ENCODE measurements around the gene CHPF2. TPM values are rescaled to one million over a fixed set of nuclear protein-coding genes. Genes with fewer than 3 reads are reported as not detected.

The CHPF2 gene
- total RNA-seq, 1 donor: 83.2 TPM

DNA sequence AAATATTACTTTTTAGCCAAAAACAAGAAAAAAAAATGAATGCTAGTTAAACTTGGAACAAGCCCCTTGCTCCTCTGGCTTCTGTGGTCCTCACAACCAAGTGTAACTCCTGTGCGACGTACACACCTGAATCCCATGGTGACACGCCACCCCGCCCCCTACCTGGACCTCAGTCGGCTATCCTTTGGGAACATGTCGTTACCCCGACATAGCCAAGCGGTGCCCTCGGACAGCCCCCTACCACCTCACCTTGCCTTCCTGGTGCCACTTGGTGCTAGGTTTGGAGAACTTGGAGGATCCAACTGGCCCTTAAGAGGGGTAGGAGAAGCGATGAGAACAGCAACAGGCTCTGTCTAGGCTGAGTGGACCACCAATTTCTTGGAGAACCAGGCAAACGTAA lies 28.2 kb downstream of the CHPF2 start:
- Histone ChIP-seq H3K4me2 (ENCODE audit: insufficient read depth, low read length) (no peak overlapping the region), H3K79me2 (ENCODE audit: insufficient read depth, low read length) (no peaks in the 10 kb centered on the region), H3K36me3 (ENCODE audit: insufficient read depth, low read length) (no peaks in the 10 kb centered on the region), H4K20me1 (ENCODE audit: insufficient read depth, low read length) (peaks cover 5% of the 10 kb centered on the region), H3K9me3 (ENCODE audit: low read depth, low read length) (no peaks in the 10 kb centered on the region), H3K27me3 (ENCODE audit: insufficient read depth, low read length) (peaks cover 33% of the 10 kb centered on the region), H3K4me1 (ENCODE audit: insufficient read depth, low read length) (no peaks in the 10 kb centered on the region), H2AFZ (ENCODE audit: low read length) (no peak overlapping the region), H3K4me3 (ENCODE audit: insufficient read depth, low read length) (no peak overlapping the region), H3K27ac (ENCODE audit: low read depth, low read length) (no peak overlapping the region)
- DNase-seq (ENCODE audit: insufficient read length, low spot score, missing footprints): peak; percentile 54
- TF ChIP-seq, protein P1, sequence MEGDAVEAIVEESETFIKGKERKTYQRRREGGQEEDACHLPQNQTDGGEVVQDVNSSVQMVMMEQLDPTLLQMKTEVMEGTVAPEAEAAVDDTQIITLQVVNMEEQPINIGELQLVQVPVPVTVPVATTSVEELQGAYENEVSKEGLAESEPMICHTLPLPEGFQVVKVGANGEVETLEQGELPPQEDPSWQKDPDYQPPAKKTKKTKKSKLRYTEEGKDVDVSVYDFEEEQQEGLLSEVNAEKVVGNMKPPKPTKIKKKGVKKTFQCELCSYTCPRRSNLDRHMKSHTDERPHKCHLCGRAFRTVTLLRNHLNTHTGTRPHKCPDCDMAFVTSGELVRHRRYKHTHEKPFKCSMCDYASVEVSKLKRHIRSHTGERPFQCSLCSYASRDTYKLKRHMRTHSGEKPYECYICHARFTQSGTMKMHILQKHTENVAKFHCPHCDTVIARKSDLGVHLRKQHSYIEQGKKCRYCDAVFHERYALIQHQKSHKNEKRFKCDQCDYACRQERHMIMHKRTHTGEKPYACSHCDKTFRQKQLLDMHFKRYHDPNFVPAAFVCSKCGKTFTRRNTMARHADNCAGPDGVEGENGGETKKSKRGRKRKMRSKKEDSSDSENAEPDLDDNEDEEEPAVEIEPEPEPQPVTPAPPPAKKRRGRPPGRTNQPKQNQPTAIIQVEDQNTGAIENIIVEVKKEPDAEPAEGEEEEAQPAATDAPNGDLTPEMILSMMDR (IDR thresholded peaks at IDR 0.05; ENCODE audit: extremely low read depth, low read depth, low read length): no peak

DNA sequence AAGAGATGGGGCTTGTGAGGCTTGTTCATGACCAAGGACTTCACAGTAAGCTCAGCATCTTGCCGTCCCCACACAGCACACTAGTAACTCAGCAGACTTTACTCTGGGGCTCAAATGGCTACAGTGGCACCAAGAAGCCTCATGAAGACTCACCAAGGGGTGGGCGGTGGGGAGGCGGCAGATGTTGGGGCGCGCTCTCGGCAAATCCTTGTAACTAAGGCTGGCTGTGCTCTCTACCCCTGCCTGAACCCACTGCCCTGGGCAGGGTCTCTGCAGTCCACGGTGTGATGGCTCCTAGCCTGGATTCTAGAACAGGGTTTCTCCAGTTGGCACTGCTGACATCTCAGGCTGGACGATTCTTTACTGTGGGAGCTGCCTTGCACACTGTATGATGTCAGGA lies 28.6 kb downstream of the CHPF2 start:
- no peak overlapping the region for H3K27ac ChIP-seq (ENCODE audit: low read depth, low read length)
- no peaks in the 10 kb centered on the region for H3K9me3 ChIP-seq (ENCODE audit: low read depth, low read length)
- peak; percentile 26 for DNase-seq (ENCODE audit: insufficient read length, low spot score, missing footprints)
- no peak overlapping the region for H3K4me3 ChIP-seq (ENCODE audit: insufficient read depth, low read length)
- peaks cover 33% of the 10 kb centered on the region for H3K27me3 ChIP-seq (ENCODE audit: insufficient read depth, low read length)
- H4K20me1 ChIP-seq (ENCODE audit: insufficient read depth, low read length): peaks cover 5% of the 10 kb centered on the region
- no peaks in the 10 kb centered on the region for H3K4me1 ChIP-seq (ENCODE audit: insufficient read depth, low read length)
- TF ChIP-seq, protein P1 (IDR thresholded peaks at IDR 0.05; ENCODE audit: extremely low read depth, low read depth, low read length): no peak
- H2AFZ ChIP-seq (ENCODE audit: low read length): no peak overlapping the region
- no peaks in the 10 kb centered on the region for H3K79me2 ChIP-seq (ENCODE audit: insufficient read depth, low read length)
- H3K4me2 ChIP-seq (ENCODE audit: insufficient read depth, low read length): no peak overlapping the region
- no peaks in the 10 kb centered on the region for H3K36me3 ChIP-seq (ENCODE audit: insufficient read depth, low read length)

DNA sequence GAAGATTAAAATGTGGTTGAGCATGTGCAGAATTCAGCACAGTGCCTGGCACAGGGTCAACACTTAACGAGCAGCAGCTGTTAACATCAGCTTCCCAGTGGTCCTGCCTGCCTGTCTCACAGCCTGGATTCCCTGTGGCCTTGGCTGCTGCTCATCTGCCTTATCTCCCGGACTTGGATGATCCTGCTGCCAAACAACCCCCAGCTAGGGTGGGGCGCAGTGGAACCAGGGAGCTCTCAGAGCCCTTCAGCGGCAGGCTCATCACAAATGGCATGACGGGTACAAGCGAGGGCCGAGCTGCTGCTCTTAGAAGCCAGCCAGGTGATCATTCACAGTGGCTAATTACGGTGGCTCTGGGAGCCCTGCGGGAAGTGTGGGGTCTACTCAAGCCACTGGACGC lies 29.2 kb downstream of the CHPF2 start:
- H2AFZ ChIP-seq (ENCODE audit: low read length): no peak overlapping the region
- no peaks in the 10 kb centered on the region for H3K79me2 ChIP-seq (ENCODE audit: insufficient read depth, low read length)
- no peaks in the 10 kb centered on the region for H3K4me1 ChIP-seq (ENCODE audit: insufficient read depth, low read length)
- TF ChIP-seq, protein P1 (IDR thresholded peaks at IDR 0.05; ENCODE audit: extremely low read depth, low read depth, low read length): no peak
- peak; percentile 76 for DNase-seq (ENCODE audit: insufficient read length, low spot score, missing footprints)
- no peak overlapping the region for H3K4me3 ChIP-seq (ENCODE audit: insufficient read depth, low read length)
- no peaks in the 10 kb centered on the region for H3K36me3 ChIP-seq (ENCODE audit: insufficient read depth, low read length)
- H3K27ac ChIP-seq (ENCODE audit: low read depth, low read length): no peak overlapping the region
- no peak overlapping the region for H3K4me2 ChIP-seq (ENCODE audit: insufficient read depth, low read length)
- H4K20me1 ChIP-seq (ENCODE audit: insufficient read depth, low read length): peaks cover 5% of the 10 kb centered on the region
- H3K27me3 ChIP-seq (ENCODE audit: insufficient read depth, low read length): peaks cover 30% of the 10 kb centered on the region
- H3K9me3 ChIP-seq (ENCODE audit: low read depth, low read length): no peaks in the 10 kb centered on the region

DNA sequence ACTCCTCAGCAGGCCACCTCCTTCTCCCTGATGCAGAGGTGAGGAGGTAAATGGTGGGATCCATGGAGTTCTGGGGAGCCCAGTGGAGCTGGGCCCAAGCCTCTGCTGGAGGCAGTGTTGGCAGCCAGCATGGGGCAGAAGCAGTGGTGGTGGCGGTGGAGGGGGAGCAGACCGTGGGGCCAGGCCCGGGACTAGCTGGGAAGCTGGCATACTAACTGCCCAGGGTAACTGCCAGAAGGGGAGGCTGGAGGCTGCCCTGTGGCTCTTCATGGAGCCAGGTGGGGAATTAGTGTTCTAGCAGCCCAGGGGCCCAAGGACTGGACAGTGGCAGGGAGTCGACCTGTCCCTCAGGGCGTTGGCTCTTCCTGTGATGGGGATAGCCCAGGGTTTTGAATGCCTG lies 32.3 kb downstream of the CHPF2 start:
- Histone ChIP-seq H3K4me3 (ENCODE audit: insufficient read depth, low read length) (no peak overlapping the region), H3K36me3 (ENCODE audit: insufficient read depth, low read length) (no peaks in the 10 kb centered on the region), H3K27me3 (ENCODE audit: insufficient read depth, low read length) (peaks cover 22% of the 10 kb centered on the region), H3K4me1 (ENCODE audit: insufficient read depth, low read length) (no peaks in the 10 kb centered on the region), H3K9me3 (ENCODE audit: low read depth, low read length) (no peaks in the 10 kb centered on the region), H3K4me2 (ENCODE audit: insufficient read depth, low read length) (no peak overlapping the region), H4K20me1 (ENCODE audit: insufficient read depth, low read length) (peaks cover 5% of the 10 kb centered on the region), H3K27ac (ENCODE audit: low read depth, low read length) (no peak overlapping the region), H3K79me2 (ENCODE audit: insufficient read depth, low read length) (no peaks in the 10 kb centered on the region), H2AFZ (ENCODE audit: low read length) (no peak overlapping the region)
- DNase-seq (ENCODE audit: insufficient read length, low spot score, missing footprints): no peak
- TF ChIP-seq, protein P1 (IDR thresholded peaks at IDR 0.05; ENCODE audit: extremely low read depth, low read depth, low read length): no peak
